Uterus (tissue), 2 donors: ENCODE data around the gene SHROOM3.

ENCODE experiments used
- POLR2A ChIP-seq, 2 donors: fragments of 450-650 bp; IDR thresholded peaks; one replicate each; pipeline ENCODE4 v1.6.1; 2016; ENCODE audit warnings: antibody characterized with exemption in 2 of 2, mild to moderate bottlenecking in 1 of 2, moderate library complexity in 1 of 2
- TF ChIP-seq, protein P1 (sequence below), 4 experiments: fragments of 200-600 bp in 2 of 4; fragments of 450-650 bp in 2 of 4; sonication (generic) in 2 of 4; IDR thresholded peaks; one replicate each; pipeline ENCODE4 v1.5.1; 2016 to 2019; ENCODE audit warnings: antibody characterized with exemption in 4 of 4, mild to moderate bottlenecking in 2 of 4, moderate library complexity in 1 of 4

GRCh38 chr4:76673362-76673761 is 238.3 kb downstream of the SHROOM3 start:
- TF ChIP-seq, protein P1, sequence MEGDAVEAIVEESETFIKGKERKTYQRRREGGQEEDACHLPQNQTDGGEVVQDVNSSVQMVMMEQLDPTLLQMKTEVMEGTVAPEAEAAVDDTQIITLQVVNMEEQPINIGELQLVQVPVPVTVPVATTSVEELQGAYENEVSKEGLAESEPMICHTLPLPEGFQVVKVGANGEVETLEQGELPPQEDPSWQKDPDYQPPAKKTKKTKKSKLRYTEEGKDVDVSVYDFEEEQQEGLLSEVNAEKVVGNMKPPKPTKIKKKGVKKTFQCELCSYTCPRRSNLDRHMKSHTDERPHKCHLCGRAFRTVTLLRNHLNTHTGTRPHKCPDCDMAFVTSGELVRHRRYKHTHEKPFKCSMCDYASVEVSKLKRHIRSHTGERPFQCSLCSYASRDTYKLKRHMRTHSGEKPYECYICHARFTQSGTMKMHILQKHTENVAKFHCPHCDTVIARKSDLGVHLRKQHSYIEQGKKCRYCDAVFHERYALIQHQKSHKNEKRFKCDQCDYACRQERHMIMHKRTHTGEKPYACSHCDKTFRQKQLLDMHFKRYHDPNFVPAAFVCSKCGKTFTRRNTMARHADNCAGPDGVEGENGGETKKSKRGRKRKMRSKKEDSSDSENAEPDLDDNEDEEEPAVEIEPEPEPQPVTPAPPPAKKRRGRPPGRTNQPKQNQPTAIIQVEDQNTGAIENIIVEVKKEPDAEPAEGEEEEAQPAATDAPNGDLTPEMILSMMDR (IDR thresholded peaks at IDR 0.05), result no peak
- TF ChIP-seq POLR2A (IDR thresholded peaks at IDR 0.05), result no peak
